HG02642 (cell line): Measurements from ENCODE around the gene RNF121.
"Not testable (repeated sequence)": the region's sequence is repeated elsewhere in the genome, so short reads cannot be mapped to it uniquely, and the experiment has no call there.

Experiments
- ATAC-seq: cut with Tn5 transposase; IDR thresholded peaks from one replicate; pipeline ENCODE4 v1.9.1; 2021; ENCODE audit warnings: mild to moderate bottlenecking; ENCODE audit not compliant: unreplicated experiment, poor library complexity

Gene RNF121

DNA sequence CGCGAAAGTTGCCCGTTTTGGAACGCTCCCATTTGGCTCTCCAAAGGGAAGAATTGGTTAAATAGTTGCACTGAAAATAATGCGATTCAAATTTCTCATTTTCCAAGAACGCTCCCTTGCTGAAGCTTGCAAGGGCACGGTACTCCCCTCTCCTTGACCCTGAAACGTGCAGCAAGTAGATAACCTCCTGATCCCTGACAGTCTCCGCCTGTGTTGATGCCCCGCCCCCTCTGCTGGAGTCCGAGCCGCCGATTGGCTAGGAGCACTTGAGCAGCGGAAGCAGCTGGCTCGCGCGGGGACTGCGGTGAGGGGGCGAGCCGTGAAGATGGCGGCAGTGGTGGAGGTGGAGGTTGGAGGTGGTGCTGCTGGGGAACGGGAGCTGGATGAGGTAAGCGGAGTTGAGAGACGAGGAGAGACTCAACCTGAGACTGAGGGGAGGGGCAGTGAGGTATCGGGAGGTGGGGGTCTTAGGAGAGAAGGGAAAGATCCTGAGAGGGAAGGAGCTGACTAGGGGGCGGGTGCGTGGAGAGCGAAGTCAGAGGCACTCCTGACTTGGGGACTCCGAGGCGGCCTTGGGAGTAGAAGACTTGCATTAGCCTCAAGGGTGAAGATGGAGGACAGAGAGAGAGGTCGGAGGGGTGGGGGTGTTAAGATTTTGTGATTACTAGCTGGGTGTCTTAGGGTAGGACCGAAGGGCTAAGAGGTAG lies at the start of gene RNF121:
Gene RNF121, plus strand, starts transcription at position 310 of the 707 bp plus-strand sequence. Its CDS starts 16 bp downstream, at position 326.
- ATAC-seq, result peak; percentile 87

GRCh38 chr11:71885806-71886205 lies 43.0 kb upstream of the RNF121 start:
- ATAC-seq, result not testable (repeated sequence)

DNA sequence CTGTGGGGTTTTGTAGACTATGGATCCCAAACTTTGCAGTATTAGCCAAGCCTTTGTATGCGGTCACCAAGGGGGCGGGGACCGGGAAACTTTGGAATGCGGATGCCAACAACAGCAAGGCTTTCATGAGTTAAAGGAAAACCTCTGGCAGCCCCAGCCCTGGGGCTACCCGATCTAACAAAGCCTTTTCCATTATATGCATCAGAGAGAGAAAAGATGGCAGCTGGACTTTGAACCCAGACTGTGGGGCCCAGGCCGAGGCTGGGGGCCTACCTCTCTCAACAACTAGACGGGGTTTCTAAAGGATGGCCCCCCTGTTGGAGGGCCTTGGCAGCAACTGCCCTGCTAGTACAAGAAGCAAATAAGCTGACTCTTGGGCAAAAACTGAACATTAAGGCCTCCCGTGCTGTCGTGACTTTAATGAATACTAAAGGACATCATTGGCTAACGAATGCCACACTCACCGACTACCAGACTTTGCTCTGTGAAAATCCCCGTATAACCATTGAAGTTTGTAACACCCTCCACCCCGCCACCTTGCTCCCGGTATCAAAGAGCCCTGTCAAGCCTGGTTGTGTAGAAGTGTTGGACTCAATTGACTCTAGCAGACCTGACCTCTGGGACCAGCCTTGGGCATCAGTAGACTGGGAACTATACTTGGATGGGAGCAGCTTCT lies 40.4 kb upstream of the RNF121 start:
- not testable (repeated sequence) for ATAC-seq

DNA sequence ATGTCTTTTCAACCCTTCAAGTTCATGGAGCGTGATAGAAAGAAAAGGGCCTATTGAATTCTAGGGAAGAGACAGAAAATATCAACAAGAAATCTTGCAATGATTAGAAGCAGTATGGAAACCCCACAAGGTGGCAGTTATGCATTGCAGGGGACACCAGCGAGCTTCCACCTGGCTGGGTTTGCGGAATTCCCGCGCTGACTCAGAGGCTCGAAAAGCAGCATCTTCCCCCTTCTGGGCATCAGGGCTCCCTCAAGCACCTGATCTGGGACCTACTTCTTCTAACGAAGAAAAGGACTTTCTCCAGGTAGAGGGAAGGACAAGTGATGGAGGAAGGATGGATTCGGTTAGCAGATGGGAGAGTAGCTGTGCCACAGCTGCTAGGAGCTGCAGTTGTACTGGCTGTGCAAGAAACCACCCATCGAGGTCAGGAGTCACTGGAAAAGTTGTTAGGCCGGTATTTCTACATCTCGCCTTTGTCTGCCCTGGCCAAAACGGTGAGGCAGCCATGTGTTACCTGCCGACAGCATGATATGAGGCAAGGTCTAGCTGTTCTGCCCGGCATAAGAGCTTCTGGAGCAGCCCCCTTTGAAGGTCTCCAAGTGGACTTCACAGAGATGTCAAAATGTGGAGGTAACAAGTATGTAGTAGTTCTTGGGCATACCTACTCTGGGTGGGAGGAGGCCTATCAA lies 39.5 kb upstream of the RNF121 start:
- not testable (repeated sequence) for ATAC-seq

GRCh38 chr11:71895961-71896360 lies 32.9 kb upstream of the RNF121 start:
- ATAC-seq, result no peak

- not testable (repeated sequence) for ATAC-seq
Observed at GRCh38 chr11:71901137-71901536, 27.7 kb upstream of the RNF121 start.

DNA sequence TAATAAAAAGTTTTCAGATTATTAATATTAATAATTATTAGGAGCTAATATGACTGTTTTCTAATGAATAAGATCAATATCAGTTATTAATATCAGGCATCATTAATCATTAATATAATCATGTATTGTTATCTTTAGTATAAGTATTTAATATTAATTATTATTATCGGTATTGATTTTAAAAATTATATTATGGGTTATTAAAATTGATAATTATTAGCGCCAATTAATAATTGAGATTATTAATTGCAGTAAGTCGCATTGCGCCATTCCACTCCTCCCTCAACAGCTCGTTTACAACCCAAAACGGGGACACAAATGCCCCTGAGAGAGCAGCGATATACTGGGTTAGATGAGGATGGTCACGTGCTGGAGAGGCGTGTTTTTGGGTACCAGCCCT lies 20.6 kb upstream of the RNF121 start:
- no peak for ATAC-seq

GRCh38 chr11:71910775-71911174 lies 18.1 kb upstream of the RNF121 start:
- not testable (repeated sequence) for ATAC-seq

DNA sequence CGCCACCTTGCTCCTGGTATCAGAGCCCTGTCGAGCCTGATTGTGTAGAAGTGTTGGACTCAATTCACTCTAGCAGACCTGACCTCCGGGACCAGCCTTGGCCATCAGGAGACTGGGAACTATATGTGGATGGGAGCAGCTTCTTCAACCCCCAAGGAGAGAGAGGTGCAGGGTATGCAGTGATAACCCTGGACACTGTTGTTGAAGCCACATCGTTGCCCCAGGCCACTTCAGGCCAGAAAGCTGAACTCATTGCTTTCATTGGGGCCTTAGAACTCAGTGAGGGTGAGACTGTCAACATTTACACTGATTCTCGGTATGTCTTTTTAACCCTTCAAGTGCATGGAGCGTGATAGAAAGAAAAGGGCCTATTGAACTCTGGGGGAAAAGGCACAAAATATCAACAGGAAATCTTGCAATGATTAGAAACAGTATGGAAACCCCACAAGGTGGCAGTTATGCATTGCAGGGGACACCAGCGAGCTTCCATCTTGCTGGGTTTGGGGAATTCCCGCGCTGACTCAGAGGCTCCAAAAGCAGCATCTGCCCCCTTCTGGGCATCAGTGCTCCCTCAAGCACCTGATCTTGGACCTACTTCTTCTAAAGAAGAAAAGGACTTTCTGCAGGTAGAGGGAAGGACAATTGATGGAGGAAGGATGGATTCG lies 17.4 kb upstream of the RNF121 start:
- not testable (repeated sequence) for ATAC-seq

DNA sequence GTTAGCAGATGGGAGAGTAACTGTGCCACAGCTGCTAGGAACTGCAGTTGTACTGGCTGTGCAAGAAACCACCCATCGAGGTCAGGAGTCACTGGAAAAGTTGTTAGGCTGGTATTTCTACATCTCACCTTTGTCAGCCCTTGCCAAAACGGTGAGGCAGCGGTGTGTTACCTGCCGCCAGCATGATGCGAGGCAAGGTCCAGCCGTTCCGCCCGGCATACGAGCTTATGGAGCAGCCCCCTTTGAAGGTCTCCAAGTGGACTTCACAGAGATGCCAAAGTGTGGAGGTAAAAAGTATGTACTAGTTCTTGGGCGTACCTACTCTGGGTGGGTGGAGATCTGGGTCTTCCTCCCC lies 16.9 kb upstream of the RNF121 start:
- ATAC-seq, result not testable (repeated sequence)

GRCh38 chr11:71913756-71914526 lies 14.9 kb upstream of the RNF121 start:
- ATAC-seq, result no peak

DNA sequence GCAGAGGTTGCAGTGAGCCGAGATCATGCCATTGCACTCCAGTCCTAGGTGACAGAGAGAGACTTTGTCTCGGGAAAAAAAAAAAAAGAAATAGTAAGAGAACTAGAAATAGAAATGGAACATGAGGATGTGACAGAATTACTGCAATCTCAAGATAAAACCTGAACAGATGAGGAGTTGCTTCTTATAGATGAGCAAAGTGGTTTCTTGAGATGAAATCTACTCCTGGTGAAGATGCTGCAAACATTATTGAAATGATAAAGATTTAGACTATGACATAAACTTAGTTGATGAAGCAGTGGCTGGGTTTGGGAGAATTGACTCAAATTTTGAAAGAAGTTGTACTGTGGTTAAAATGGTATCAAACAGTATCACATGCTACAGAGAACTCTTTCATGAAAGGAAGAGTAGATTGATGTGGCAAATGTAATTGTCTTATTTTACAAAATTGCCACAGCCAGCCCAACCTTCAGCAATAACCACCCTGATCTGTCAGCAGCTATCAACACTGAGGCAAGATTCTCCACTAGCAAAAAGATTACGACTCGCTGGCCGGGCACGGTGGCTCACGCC lies 14.1 kb upstream of the RNF121 start:
- ATAC-seq, result no peak

GRCh38 chr11:71917646-71918140 lies 11.2 kb upstream of the RNF121 start:
- no peak for ATAC-seq

DNA sequence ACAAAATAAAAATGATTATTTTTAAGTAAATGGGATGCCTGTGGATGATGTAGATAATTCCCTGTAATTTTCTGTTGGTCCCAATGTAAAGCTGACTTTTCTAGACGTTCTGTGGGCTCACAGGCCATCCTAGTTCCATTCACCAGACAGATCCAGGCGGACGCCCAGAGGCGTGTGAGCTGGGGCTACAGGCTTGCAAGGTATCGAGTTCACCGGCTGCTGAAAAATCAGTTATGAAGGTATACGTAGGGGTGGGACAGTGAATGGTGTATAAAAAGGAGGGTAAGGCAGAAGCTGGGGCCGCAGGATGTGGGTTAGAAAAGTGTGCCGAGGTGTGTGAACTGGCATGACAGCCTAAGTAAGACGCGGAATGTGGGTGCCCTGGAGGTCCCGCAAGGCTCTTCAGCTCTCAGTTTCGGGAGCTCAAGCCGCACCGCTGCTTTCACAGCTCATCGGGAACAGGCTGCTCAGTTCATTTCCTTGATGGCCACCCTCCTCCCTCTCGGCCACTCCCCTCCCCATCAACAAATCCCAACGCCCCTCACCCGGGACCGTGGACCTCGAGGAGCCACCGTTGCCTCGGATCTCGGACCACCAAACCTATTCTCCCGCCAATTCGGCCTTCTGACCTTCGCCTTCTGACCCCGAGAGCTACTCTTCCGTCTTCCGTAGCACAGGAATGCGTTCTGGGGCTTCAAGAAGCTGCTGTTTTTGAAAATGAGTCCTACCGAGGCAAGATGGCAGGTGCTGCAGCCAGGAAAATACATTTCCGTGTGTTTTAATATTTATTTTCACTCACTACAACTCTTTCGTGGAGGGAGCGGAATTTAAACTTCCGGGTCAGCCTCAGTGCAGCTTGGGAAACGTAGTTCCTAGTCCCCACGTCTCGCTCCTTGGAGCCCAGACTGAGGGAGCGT lies 768 bp upstream of the RNF121 start, which contains the start of gene XNDC1N:
Gene XNDC1N, minus strand, starts transcription at position 775 of the 917 bp plus-strand sequence. CDS start 5,241 bp downstream, outside the sequence.
- ATAC-seq, result peak; percentile 77

- no peak for ATAC-seq
Observed at GRCh38 chr11:71929491-71929890, 645 bp downstream of the RNF121 start.

- no peak for ATAC-seq
Observed at GRCh38 chr11:71930556-71931244, 1.9 kb downstream of the RNF121 start.

GRCh38 chr11:71931245-71931602 lies 2.4 kb downstream of the RNF121 start:
- no peak for ATAC-seq
